GM18951 (cell line): ENCODE measurements around the gene TAT.

ENCODE experiments used
- POLR2A ChIP-seq: IDR thresholded peaks from 4 replicates; pipeline ENCODE4 v1.6.1; 2011; ENCODE audit warnings: mild to moderate bottlenecking; ENCODE audit not compliant: insufficient read length, insufficient read depth; ENCODE audit errors: extremely low read depth
- in situ Hi-C: fragments of 300-500 bp; cut with MboI; formaldehyde crosslinking; loops from one replicate; pipeline ENCODE4 v1.12.0; 2022; ENCODE audit warnings: low sequenced_read_pairs, mixed read lengths, inconsistent platforms; ENCODE audit not compliant: unreplicated experiment

Gene TAT

GRCh38 chr16:71547168-71547567 is 29.7 kb downstream of the TAT start:
- in situ Hi-C loops: no loop called here
- no peak for TF ChIP-seq POLR2A

- TF ChIP-seq POLR2A: no peak
- in situ Hi-C loops: no loop called here
Measured at GRCh38 chr16:71542377-71542776, 34.5 kb downstream of the TAT start.

DNA sequence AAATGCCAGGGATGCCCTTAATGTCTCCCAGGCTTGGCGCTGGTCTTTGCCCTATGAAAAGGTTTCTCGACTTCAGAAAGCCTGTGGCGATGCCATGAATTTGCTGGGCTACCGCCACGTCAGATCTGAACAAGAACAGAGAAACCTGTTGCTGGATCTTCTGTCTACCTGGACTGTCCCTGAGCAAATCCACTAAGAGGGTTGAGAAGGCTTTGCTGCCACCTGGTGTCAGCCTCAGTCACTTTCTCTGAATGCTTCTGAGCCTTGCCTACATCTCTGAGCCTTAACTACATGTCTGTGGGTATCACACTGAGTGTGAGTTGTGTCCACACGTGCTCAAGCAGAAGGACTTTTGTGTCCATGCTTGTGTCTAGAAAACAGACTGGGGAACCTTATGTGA is 39.2 kb downstream of the TAT start:
- in situ Hi-C loops: no loop called here
- TF ChIP-seq POLR2A: no peak

DNA sequence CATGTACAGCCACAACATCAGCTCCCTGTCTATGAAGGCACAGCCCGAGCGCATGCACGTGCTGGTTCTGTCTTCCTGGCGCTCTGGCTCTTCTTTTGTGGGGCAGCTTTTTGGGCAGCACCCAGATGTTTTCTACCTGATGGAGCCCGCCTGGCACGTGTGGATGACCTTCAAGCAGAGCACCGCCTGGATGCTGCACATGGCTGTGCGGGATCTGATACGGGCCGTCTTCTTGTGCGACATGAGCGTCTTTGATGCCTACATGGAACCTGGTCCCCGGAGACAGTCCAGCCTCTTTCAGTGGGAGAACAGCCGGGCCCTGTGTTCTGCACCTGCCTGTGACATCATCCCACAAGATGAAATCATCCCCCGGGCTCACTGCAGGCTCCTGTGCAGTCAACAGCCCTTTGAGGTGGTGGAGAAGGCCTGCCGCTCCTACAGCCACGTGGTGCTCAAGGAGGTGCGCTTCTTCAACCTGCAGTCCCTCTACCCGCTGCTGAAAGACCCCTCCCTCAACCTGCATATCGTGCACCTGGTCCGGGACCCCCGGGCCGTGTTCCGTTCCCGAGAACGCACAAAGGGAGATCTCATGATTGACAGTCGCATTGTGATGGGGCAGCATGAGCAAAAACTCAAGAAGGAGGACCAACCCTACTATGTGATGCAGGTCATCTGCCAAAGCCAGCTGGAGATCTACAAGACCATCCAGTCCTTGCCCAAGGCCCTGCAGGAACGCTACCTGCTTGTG is 40.0 kb downstream of the TAT start:
- in situ Hi-C loops: no loop called here
- TF ChIP-seq POLR2A: no peak

DNA sequence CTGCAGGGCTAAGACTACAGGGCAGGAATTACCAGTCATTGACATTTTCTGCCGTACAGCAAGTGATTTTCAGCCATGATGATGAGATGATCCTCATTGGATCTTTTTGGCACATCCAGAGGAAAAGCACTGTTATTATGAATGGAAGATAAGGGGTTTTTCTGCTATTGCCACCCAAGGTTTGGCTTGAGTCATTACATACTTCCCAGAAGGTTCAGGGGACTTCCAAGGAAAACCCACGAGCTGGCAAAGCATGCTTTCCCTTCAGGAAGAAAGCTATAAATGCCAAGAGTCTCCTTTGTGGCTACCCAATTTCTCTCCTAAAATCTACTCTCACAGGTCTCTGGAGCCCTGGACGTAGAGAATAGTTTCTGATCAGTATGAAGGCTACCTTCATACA is 44.5 kb downstream of the TAT start:
- in situ Hi-C loops: no loop called here
- TF ChIP-seq POLR2A: no peak

- TF ChIP-seq POLR2A: no peak
Measured at GRCh38 chr16:71528863-71529262, 48.0 kb downstream of the TAT start.

DNA sequence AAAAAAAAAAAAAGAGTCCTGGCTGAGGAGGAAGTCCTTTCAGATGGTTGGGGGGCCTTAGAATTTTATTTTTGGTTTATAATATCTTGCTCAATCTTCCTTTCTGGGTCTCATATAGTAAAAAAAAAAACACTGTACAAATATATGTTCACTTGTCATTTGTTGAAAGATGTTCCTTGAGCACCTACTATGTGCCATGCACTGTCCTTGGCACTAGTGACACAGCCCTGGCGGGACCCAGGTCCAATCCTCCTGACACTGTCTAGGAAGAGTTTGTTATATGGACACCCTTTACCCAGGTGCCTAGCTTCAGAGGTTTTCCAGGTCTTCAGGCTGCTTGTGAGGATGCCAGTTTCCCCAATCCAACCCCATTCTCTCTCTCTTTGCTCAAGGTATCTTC is 48.6 kb downstream of the TAT start:
- no peak for TF ChIP-seq POLR2A
- in situ Hi-C loops: no loop called here

More at GRCh38 chr16:71528863-71529262, 48.0 kb downstream of the TAT start:
- in situ Hi-C loops: no loop called here

GRCh38 chr16:71526111-71526631 is 50.7 kb downstream of the TAT start, which contains the start of gene CHST4:
CHST4 (plus strand) TSS chr16:71526426; CDS start chr16:71536678, 10,252 bp downstream.
- in situ Hi-C loops: no loop called here
- TF ChIP-seq POLR2A: no peak

GRCh38 chr16:71524566-71525553 is 52.0 kb downstream of the TAT start:
- TF ChIP-seq POLR2A: no peak
- in situ Hi-C loops: no loop called here

DNA sequence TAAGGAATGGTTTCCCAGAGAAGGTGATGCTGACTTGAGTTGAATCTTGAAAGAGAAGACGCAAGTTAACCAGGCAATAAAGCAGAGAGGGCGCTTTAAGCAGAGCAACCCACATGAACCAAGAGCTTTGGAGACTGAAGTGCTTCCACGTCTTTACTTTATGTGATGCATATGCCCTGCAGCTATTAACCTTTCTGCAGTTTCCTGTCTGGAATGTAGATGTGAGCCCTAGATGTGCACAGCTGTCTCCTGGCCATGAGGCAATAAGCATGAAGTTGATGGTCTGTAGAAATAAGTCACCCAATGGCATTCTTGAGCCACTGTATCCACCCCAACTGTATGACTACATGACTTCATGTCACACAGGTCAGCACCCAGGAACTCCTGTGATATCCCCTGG is 56.3 kb downstream of the TAT start:
- TF ChIP-seq POLR2A: no peak
- in situ Hi-C loops: no loop called here
